Retinal pigment epithelial cell (primary cell): ENCODE results near the gene MDM4.
"Not testable (repeated sequence)": the region's sequence is repeated elsewhere in the genome, so short reads cannot be mapped to it uniquely, and the experiment has no call there.

ENCODE experiments used
- DNase-seq: peaks from one replicate; pipeline ENCODE4 v3.0.0-alpha.2; 2010; ENCODE audit warnings: low read depth
- H3K4me3 ChIP-seq: 2 replicates; pipeline ENCODE4 v1.5.1; 2011; ENCODE audit warnings: mild to moderate bottlenecking, low read length, control low read depth, moderate library complexity
- TF ChIP-seq, protein P1 (sequence below): conservative IDR thresholded peaks from 2 replicates; pipeline ENCODE4 v1.5.1; 2011; ENCODE audit warnings: low read depth, low read length, control low read depth, inconsistent platforms

The MDM4 gene

DNA sequence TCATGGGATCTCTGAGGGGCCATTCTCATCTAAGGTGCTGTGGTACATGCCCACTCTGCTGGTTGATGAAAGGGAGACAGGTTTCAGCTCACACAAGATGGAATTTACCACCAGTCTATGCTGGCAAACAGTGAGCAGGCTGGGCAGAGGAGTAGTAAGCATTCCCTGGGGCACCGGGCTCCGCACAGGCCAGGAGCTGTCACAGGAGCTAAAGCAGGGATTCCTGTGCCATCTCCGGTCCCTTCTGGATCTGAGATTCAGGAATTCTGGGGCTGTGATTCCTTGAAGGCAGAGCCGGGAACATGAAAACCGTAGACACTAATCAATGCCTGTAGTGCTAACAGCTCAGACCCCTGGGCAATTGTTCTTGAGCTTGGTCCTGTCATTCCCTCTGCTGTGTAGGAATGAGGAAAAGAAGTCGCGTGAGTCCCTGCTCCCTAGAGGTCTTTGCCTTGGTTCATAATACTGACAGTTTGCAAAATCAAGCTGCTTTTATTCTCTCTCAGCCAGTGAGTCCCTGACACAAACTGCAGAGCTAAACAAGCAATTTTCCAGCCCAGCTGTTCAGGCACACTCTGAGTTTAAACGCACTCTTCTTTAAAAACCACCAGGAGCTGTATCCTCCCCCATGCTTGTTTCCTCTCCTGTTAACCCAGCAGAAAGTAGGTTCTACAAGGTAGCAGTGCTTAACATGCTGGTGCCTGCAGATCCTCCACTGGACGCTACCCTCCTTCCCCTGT is 52.5 kb downstream of the MDM4 start:
- no peak for DNase-seq
- TF ChIP-seq, protein P1, sequence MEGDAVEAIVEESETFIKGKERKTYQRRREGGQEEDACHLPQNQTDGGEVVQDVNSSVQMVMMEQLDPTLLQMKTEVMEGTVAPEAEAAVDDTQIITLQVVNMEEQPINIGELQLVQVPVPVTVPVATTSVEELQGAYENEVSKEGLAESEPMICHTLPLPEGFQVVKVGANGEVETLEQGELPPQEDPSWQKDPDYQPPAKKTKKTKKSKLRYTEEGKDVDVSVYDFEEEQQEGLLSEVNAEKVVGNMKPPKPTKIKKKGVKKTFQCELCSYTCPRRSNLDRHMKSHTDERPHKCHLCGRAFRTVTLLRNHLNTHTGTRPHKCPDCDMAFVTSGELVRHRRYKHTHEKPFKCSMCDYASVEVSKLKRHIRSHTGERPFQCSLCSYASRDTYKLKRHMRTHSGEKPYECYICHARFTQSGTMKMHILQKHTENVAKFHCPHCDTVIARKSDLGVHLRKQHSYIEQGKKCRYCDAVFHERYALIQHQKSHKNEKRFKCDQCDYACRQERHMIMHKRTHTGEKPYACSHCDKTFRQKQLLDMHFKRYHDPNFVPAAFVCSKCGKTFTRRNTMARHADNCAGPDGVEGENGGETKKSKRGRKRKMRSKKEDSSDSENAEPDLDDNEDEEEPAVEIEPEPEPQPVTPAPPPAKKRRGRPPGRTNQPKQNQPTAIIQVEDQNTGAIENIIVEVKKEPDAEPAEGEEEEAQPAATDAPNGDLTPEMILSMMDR = no peak
- H3K4me3 ChIP-seq = no peak overlapping the region

DNA sequence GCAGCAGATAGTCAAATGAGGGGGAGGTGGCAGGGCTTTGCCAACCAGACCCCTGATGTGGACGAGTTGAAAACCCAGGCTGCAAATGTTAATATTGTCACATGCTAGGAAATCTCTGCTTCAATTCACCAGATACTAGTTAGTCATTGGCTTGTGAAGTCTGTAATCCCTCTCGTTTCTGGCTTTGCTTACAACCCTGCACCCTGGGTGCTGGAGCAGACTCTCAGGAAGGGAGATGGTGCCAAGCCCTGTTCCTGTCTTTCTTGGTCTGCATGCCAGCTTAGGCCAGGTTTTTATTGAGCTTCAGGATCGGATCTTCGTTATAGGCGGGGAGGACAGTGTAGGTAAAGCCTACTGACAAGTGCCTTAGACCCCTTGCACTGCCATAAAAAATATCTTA is 53.3 kb downstream of the MDM4 start:
- TF ChIP-seq, protein P1 = no peak
- no peak overlapping the region for H3K4me3 ChIP-seq
- DNase-seq = no peak

DNA sequence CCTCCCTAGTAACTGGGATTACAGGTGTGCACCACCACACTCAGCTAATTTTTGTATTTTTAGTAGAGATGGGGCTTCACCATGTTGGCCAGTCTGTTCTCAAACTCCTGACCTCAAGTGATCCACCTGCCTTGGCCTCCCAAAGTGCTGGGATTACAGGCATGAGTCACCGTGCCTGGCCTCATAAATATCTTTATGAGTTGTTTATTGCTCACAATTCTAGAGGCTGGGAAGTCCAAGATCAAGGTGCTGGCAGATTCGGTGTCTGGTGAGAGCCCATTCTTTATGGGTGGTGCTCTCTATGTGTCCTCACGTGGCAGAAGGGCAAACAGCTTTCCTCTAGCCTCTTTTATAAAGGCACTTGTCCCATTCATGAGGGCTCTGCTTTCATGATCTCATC is 53.8 kb downstream of the MDM4 start:
- H3K4me3 ChIP-seq, DNase-seq: not testable (repeated sequence)

DNA sequence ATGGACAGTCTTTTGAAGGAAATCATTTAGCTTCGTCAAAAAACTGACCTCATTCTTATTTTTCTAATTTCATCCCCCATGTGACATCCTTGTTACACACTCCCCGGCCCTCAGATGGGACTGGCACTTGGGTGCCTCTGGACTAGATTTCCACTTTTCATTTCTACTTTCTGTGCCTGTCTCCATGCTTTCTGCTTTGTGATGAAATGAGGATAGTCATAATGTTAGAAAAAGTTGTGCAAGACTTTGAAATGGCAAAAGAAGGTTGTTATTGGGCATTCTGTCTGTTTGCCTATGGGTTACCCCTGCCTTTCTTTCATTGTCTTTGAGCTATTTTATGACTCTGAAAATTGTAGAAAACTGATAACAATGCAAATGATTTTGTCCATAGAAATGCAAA is 54.9 kb downstream of the MDM4 start:
- no peak for DNase-seq
- no peak overlapping the region for H3K4me3 ChIP-seq
- TF ChIP-seq, protein P1 = no peak

DNA sequence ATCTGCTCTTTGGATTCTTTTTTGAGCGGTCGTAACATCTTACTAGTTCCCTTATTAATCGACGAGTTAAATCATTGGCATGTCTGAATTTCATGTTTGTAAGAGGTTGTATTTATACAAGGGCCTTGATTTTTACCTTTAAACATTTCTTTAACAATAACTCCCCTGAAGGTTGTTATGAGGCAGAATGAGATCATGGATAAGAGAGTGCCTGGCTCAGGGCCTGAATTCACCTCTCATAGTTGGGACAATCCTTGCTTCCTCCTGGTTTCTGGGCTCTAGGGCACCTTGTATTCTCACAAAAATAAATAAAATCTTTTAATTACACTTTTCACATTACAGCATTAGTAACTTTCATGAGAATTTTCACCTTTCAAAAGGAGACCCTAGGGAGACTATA is 55.4 kb downstream of the MDM4 start:
- no peak overlapping the region for H3K4me3 ChIP-seq
- TF ChIP-seq, protein P1 = no peak
- no peak for DNase-seq

DNA sequence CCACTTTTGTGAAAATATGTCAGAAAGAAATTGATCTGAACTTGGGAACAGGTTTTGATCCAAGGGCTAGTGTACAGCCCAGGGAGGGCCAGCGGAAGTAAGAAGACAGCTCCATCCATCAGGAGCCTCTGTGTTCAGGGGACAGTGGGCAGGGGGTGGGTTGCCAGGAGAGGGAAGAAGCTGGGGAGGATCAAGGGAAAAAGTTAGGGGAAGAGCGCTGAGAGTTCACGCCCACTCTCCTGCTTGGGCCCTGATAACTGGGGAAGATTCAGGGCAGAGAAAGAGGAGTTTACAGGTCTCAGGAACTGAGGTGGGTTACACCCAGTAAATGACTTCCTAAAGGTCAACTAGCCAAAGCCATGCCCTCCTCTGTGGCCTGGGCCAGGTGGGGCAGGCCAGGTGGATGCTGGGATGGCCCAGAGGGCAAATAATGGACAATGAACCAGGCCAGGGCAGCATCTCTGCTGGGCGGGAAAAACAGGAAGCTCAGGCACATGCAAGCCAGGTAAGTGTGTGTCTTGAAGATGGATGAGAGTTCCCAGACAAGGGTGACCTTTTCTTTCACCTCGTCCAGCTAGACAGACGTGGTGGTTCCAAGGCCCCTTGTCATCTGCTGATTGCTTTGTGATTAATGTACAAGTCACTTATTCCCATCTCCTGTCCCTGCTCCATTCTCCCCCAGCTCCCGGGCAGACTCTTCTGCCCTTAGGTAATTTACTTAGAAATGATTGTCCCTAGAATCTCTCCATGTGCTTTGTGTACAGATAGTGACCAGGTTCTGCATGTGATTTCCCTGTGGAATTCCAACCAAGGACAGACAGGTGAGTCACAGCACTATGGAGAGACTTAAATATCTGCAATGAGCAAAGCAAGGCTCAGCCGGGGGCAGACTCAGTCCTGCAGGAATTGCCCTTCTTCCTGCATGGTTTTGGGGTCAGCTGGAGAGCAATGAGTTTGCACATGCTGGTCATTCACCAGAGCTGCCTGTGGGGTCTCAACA is 57.0 kb downstream of the MDM4 start:
- no peak overlapping the region for H3K4me3 ChIP-seq
- TF ChIP-seq, protein P1 = no peak
- DNase-seq = no peak

DNA sequence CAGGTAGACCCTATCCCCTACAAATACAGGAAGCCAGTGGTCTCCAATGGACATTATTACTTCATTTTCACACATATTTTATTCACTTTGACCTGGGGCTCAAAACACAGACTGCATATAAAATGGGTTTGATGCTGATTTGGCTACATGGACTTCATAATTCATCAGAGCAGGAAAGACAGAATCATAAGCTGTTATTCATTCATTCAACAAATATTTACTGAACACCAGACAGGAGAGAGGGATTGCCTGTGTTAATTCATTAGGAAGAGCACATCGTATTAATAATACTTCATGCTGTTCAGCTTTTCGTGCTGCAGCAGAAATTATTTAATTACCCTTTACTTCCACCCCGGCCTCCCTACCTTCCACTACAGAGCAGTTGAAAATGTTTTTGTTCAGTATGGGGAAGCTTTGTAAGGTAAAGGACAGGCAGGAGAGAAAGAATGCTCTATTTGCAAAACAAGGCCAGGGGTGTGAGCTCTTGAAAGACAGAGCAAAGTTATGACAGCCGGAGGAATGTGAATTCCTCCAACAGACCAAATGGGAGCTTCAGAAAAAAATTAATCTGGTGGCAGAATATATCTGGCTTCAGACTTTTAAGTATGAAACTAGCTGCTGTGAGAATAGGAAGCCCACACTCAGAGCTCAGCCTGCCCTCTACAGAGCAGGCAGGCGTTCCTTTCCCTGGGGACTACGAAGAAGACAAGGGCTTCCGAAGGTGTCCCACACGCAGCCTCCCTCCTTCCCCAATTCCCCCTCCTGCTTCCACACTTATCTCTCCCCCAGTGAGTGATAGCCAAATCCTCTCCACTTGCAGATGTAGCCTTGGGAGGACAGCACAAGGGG is 58.0 kb downstream of the MDM4 start:
- DNase-seq = no peak
- TF ChIP-seq, protein P1 = no peak
- no peak overlapping the region for H3K4me3 ChIP-seq
